ENCODE results near the gene NUDT6.

GRCh38 chr4:122906859-122907305, 15.5 kb downstream of the NUDT6 start:
- no peak for TF ChIP-seq CTCF (IDR thresholded peaks at IDR 0.05; ENCODE audit: low read length)
- no peak for TF ChIP-seq EZH2 (IDR thresholded peaks at IDR 0.05; ENCODE audit: borderline replicate concordance, low read length)
